ENCODE measurements around the gene TANGO6.

- no peak for TF ChIP-seq CTCF (IDR thresholded peaks at IDR 0.05; ENCODE audit: low read length)
- no peak for TF ChIP-seq EZH2phosphoT487 (IDR thresholded peaks at IDR 0.05; ENCODE audit: low read length)
Measured at GRCh38 chr16:68892214-68892613, 48.9 kb downstream of the TANGO6 start.

Measured in MM.1S (cell line).